Urothelium cell line (cell line): ENCODE results near the gene DNMT3A.
A peak's percentile ranks its signal among the peaks of the same experiment; 100 is the strongest.

Experiments used
- DNase-seq: peaks from one replicate; pipeline ENCODE4 v3.0.0; 2011; ENCODE audit warnings: low spot score, mixed read lengths
- FAIRE-seq: peaks from 2 replicates; lab custom pipeline; 2011; peaks lifted over from hg19 to GRCh38; lab: Jason Lieb, UNC

The DNMT3A gene

DNA sequence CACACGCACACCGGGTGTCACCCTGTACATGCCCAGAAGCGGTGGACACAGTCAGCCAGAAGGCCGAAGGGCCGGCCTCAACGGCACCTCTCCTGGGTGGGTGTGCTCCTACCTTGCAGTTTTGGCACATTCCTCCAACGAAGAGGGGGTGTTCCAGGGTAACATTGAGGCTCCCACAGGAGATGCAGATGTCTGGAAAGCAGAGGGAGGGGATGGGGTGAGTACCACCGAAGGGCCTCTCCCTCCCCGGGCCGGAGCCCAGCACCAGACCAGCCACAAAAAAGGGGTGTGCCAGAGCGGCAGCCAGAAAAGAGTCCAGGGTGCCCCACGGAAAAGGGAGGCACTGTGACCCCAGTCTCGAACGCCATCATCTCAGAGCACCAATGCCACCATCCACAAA, 96.6 kb downstream of the DNMT3A start:
- FAIRE-seq (no peak), DNase-seq (no peak)

DNA sequence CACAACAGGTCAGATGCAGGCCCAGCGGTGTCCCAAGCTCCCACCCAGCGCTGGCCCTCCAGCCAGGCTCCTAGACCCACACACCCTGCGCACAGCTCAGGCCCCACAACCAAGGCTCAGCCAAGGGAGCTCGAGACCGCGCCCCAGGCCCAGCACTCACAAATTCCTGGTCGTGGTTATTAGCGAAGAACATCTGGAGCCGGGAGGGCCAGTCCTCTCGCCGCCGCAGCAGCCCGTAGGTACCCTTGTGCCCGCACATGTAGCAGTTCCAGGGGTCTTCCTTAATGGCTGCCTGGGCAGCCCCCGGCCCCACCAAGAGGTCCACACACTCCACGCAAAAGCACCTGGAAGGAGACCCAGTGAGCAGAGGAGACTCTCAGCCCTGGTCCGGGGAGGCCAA, 97.7 kb downstream of the DNMT3A start:
- FAIRE-seq (no peak), DNase-seq (no peak)

DNA sequence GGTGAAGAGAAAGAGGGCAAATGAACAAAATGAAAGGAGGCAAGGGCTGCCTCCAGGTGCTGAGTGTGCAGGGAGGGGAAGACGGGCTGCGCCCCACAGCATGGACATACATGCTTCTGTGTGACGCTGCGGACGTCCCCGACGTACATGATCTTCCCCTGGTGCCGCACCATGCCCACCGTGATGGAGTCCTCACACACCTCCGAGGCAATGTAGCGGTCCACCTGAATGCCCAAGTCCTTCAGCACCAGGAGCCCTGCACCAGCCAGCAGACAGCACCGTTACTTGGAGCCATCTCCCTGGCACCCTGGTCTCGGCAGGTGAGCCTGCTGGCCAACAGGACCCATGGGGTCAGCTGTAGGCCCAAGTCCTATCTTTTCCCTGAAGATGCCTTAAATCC, 100.3 kb downstream of the DNMT3A start:
- FAIRE-seq (peak; percentile 13), DNase-seq (no peak)

DNA sequence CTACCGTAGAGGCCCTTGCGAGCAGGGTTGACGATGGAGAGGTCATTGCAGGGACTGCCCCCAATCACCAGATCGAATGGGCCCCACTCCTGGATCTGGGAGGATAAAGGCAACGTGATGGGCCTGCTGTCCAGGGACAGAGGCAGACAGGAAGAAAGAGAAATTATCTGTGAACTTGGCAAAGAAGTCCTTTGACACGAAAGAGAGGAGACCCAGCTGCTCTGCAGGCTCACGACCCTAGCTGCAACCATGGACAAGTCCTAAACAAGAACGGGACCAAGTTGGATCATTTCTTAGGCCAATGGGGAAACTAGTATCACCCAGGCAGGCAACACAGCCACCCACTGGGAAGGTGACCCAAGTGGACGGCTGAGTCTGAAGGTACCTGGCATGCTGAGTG, 101.1 kb downstream of the DNMT3A start:
- FAIRE-seq (no peak), DNase-seq (no peak)

DNA sequence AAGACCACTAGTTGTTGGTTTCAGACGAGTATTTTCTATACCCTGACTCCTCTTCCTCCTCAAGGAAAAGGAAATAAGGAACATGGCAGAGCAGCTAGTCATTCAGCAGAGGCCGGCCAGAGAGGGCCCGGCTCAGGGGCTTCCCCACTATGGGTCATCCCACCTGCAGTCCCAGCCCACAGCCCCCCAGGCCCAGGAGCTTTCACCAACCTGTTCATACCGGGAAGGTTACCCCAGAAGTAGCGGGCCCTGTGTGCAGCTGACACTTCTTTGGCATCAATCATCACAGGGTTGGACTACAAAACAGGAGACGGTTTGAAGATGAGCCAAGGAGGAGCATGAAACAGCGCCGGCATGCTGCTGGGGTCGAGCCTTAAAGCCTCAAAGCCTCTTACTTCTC, 102.8 kb downstream of the DNMT3A start:
- DNase-seq (no peak), FAIRE-seq (no peak)

DNA sequence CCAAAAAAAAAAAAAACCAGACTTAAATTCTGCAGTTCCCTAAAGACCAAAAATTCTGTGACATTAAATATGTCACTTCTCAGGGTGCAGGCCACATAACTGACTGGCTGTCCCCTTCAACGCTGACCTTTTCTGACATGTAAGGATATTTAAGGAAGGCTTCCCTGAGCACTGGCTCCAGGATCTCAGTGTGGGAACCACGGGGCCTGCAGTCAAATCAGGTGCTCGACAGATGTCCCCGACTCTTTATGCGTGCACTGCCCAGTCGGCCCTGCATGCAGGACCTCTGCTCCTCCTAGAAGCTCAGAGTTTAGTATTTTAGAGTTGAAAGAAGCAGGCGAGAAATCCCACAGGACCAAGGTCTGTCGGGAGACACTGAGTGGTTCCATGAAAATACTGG, 104.0 kb downstream of the DNMT3A start:
- FAIRE-seq (no peak), DNase-seq (no peak)

DNA sequence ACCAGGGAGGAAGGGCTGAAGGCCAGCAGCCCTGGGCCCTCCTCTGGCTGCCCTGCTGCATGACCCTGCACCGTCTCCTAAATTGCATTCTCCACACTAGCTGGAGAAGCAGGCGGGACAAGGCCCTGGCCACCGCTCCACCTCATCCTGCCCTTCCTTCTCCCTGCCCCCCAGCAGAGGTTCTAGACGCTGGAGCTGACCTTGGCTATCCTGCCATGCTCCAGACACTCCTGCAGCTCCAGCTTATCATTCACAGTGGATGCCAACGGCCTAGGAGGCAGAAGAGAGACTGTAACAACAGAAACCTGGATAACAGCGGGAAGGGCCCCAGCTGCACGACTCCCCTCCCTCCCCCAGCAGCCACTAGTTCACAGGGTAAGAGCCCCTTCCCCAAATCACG, 105.0 kb downstream of the DNMT3A start:
- FAIRE-seq (no peak), DNase-seq (no peak)

DNA sequence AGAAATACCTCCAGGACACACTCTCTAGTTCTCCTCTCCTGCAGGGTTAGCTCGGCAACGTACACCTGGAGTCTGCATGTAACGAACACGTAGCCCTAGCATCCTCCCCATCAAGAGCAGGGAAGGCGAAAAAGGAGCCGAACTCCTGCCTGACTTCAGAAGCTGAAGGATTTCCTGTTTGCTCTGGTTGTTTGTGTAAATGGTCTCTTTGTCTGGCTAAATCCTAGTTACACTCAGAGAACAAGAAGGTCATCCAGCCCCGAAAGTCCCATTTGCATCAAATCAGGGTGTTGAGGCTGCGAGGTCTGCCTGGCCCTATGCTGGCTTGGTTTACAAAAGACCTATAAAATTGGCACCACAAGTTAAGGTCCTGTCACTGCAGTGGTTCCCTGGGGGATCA, 107.0 kb downstream of the DNMT3A start:
- DNase-seq (no peak), FAIRE-seq (no peak)

DNA sequence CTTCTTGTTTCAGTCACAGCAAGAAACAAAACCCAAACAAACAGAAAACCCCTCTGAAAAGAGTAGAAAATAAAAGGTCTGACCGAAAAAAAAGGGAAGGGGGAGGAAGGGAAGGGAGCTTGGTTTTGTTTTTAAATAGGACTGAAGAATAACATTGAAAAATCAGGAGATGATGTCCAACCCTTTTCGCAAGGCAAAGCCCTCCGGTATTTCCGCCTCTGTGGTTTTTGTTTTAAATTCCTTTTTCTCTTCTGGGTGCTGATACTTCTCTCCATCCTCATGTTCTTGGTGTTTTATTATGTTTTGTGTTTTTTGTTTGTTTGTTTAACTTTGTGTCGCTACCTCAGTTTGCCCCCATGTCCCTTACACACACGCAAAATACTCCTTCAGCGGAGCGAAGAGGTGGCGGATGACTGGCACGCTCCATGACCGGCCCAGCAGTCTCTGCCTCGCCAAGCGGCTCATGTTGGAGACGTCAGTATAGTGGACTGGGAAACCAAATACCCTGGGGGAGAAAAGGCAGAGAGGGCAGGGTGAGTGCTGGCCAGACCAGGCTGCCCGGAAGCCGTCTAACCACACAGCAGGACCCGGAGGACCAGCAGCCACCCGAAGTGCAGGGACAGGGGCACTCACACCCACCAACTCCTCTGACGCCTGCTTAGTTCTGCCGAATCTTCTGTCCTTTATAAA, 107.7 kb downstream of the DNMT3A start:
- no peak for FAIRE-seq
- no peak for DNase-seq

DNA sequence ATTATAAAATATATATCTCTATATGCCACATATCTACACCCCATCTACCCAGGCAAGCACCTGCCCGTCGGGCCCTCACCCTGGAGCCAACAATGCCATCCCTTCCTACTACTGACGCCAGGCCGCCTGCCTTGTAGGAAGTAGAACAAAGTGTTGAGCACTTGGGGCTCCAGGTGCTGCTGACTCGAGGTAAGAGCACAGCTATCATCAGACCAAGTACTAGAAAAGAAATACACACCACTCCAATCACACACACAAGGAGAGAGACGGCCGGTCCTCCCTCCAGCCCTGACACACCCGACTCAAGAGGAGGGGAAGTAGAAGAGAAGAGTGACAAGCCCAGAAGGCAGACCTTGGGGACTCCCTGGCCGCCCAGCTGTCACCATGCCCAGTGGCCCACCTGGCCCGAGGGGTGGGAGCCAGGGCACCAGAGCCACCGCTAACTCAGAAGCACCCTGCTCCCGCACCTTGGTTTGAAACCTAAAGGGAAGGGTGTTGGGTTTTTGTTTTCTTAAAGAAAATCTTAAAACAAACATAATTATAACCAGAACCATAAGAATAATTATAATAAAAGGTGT, 109.4 kb downstream of the DNMT3A start:
- FAIRE-seq (no peak), DNase-seq (no peak)

DNA sequence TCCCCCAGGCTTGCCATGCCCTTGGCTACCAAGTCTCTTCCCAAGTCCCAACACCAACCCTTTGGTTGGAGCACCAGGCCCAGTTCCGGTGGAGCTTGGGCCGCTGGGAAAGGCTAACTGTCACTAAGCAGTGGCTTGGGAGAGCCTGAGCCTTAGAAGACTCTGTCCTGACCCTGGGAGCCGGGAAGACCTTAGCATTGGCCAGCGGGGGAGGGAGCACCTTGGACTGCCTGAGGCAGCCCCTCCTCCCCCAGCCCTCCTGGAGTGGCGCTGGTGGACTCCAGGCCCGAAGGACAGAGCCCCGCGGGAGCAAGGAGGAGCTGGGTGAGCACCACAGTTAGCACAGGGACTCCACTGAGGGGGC, 110.8 kb downstream of the DNMT3A start:
- DNase-seq (no peak), FAIRE-seq (no peak)

DNA sequence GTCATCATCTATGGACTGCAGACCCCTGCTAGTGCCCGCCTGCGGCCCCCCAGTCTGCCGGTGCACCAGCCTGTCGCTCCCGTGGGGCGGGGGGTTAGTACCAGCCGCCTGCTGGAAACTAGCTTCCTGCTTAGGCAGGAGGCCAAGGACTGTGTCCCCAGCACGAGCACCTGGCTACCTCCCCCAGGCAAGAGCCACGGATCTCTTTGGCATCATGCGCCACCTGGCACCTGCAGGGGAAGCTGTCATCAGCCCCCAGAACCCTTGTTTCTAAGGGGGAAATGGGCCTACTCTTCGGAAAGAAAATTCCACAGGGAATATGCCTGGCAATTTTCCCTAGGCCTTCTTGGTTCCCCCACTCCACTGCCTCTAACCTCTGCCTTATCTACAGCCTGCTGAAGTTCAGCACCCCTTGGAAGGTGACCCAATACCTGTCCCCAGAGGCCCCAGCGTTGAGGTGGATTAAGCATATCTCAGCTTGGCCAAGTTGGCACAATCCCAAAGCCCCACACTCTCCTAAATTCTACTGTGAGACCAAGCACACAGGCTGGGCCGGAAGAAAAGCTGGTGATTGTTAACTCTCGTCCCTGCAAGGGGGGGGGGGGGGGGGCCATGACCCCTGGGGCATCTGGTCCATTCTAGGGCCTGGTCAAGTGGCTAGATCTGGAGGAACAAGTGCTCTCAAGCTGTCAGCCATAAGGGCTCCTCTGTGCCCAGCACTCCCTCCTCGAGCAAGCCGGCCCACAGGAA, 111.4 kb downstream of the DNMT3A start:
- FAIRE-seq (no peak), DNase-seq (no peak)

DNA sequence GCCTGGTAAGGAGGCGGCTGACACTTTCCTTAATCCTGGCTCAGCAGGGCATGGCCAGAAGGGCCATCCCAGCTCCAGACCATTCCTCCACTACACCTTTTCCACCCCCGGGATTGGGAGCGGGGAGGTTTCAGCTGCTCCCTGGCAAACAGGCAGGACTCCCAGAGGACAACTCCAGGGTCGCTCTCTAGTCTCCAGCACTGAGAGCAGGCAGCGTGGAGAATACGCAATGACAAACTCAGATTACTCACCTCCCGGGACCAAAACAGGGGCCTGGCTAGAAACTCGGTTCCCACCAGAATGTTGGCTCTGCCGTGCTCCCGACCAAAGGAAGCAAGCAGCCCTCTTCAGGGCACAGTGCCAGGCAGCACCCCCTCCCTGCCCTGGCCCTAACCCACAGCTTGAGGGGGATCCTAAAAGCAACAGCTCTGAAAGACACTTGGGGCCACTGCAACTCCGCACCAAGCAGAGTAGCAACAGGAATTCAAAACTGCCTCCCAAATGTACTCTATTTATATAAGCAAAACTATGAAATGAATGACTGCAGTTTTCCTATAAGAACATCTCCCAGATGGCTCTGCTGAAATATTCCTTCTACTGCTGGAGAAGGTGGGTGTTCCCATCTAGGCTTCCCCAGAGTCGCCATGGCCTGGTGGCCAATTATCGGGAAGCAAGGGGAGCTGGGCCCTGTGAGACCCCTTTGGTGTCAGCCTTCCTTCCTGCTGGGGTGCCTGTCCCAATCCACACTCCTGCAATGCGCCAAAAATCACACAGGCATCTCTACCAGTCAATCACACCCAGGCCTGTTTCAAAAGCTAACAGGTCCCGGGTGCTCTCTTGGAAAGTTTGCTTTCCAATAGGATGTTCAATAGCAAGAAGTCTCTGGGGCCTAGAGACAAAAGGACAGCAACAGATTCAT, 112.2 kb downstream of the DNMT3A start:
- FAIRE-seq (no peak), DNase-seq (no peak)

DNA sequence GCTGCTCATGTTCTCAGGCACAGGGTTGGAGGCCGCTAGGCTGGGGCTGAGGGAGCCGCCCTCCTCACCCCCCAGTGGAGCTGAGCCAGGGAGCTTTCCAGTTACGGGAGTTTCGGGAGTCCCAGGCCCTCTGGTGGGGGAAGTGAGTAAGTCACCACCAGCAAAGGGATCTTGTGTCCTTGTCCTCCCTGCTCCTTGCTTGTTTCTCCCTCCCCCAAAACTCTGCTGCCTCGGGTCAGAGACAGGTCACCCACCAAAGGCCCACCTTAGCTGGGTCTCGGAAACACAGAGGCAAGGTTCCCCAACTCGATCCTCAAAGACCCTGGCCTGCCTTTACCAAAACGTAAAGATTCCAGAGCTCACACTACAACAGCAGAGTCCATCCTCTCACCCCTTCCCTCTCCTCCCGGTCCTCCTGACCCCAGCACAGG, 112.9 kb downstream of the DNMT3A start:
- no peak for FAIRE-seq
- peak; percentile 93 for DNase-seq

DNA sequence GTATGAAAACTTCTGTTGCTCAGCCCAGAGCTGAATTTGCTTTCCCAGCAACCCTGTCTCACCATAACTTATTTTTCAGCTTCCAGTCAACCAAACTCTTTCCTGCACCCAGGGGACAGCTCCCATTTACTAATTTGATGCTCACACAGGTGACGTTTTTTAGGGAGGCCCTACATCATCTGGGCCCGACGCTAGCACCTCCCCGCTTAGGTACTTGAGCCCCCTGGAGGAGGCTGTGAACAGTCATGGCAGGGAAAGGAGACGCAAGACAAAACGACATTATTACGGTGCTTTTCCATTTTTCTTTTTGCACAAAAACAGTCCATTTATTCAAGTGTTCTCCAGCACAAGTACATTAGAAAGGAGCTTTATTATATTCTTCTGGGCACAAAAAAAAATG, 114.1 kb downstream of the DNMT3A start:
- no peak for FAIRE-seq
- DNase-seq: no peak

DNA sequence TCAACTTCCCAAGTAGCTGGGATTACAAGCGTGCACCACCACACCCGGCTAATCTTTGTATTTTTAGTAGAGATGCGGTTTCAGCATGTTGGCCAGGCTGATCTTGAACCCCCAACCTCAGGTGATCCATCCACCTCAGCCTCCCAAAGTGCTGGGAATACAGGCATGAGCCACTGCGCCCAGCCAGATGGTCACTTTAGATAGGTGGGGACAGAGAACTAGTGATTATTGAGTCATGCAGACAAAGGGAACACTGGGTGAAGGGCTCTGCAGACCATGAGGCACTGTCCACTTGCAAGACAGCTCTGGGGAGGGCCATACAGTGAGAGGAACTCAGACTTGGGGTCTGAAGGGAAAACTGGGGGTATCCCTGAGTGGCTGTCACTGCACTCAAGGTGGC, 114.9 kb downstream of the DNMT3A start:
- no peak for DNase-seq
- FAIRE-seq: no peak

DNA sequence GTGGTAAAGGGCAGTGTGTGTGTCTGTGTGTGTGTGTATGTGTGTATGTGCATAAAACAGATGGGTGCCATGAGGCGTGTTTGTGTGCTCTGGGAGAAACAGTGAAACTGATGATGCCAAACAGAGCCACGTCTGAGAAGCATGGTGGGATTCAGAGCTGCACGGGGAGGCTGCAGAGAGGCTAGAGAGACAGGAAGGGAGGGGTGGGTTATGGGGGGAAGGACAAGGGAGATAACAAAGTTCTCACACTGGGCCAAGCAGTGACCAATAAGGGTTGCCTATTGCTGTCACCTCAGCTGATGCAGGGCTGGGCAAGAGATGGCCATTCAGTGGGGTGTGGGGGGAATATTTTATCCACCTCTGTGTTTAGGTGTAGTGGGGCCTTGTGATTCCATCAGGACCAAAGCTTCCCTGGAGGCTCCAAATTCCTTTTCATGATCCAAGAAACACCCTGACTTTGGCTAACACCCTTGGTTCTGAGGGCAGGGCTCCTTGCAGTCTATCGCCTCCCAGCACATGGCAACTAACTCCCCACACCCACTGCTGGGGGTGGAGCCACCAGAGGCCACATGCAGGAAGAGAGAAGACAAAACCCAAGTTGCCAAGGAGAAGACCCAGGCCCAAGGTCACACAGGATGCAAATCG, 119.1 kb downstream of the DNMT3A start:
- peak; percentile 58 for FAIRE-seq

DNA sequence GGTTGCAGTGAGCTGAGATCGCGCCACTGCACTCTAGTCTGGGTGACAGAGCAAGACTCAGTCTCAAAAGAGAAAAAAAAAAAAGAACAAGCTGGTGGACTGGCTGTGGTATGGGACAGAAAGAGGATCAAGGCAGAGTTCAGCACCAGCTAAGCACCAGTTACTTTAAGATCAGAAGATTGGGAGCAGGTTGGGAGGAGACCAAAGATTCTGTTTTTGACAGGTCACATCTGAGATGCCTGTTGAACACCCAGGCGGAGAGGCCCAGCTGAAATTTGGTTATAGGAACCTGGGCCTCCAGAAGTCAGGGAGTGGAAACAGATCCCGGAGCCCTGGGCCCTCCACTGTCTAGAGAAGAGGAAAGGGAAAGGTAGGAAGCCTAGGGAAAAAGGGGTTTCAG, 120.1 kb downstream of the DNMT3A start:
- FAIRE-seq (no peak), DNase-seq (no peak)

More for the DNA sequence above, 119.1 kb downstream of the DNMT3A start:
- DNase-seq: no peak

DNA sequence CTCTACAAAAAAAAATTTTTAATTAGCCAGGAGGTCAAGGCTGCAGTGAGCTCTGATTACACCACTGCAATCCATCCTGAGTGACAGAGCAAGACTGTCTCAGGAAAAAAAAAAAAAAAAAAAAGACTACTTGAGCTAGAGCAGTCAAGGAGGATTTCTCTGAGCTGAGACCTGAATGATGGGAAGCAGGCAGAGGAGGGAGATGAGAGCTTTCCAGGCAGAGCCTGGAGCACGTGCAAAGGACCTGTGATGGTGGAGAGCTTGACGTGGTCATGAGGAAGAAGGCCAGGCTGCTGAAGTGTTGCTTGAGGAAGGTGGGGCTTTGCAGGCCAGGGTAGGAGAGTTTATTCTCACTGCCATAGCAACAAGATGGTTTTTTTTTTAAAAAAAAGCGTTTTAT, 121.4 kb downstream of the DNMT3A start:
- FAIRE-seq (no peak), DNase-seq (no peak)

DNA sequence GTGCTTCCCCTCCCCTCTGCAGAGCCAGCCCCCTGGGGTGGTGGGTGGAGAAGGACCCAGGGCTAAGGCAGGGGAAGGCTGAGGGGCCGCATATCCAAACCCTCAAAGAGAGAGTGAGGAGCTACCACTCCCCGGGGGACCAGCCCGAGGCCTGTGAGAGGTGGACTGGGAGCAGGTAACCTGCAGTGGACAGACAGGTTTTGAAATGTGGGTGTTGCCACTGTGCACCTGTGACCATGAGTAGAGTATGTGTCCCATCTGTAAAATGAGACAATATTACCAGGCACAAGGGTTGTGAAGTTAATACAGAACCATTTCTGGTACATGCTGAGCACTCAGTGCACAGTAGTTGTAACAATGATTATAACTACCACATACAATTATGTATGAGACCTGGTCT, 122.1 kb downstream of the DNMT3A start:
- FAIRE-seq: no peak
- DNase-seq: no peak

DNA sequence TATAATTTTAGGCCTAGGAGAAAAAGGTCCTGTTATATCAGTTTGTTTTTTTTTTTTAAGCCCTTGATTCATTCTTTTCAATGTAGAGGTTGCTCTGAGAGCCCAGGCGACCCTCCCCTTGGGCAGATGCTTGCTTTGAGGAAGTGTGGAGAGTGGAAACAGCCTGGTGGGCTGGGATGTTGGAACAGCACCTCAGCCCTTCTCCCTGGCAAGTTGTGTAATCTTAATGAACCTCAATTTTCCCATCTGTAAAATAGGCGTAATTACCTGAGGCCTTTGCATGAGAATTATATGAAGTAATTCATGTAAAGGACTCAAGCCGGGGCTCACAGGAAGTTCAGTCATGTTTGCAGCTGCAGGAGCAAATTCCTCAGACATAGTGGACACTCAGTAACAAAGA, 123.6 kb downstream of the DNMT3A start:
- FAIRE-seq: no peak
- no peak for DNase-seq
